Aorta (tissue), 5 donors: ENCODE measurements around the gene TMEM132D. TPM values are rescaled to one million over a fixed set of nuclear protein-coding genes. Genes with fewer than 3 reads are reported as not detected.

Experiments used
- ATAC-seq: fragments of 200-7000 bp; cut with Tn5 transposase; one replicate; pipeline ENCODE4 v1.9.1; 2022; ENCODE audit warnings: moderate library complexity; ENCODE audit not compliant: low FRiP score
- DNase-seq, 2 donors: peaks; one replicate each; pipeline ENCODE4 v3.0.0-alpha.2; 2020
- H3K27ac ChIP-seq, 2 donors: one replicate each; pipeline ENCODE4 v1.5.1; 2013; ENCODE audit warnings: low read length in 2 of 2, mild to moderate bottlenecking in 2 of 2, moderate library complexity in 2 of 2, control low read depth in 1 of 2, inconsistent platforms in 1 of 2, low read depth in 1 of 2
- H3K27me3 ChIP-seq, 2 donors: one replicate each; pipeline ENCODE4 v1.6.1; 2013; ENCODE audit warnings: control low read depth in 1 of 2, low read length in 1 of 2, mild to moderate bottlenecking in 1 of 2, moderate library complexity in 1 of 2; ENCODE audit not compliant: insufficient read depth in 2 of 2, control insufficient read depth in 1 of 2
- H3K36me3 ChIP-seq, 2 donors: one replicate each; pipeline ENCODE4 v1.6.1; 2013; ENCODE audit warnings: control low read depth in 1 of 2, low read length in 1 of 2, mild to moderate bottlenecking in 1 of 2; ENCODE audit not compliant: insufficient read depth in 2 of 2, control insufficient read depth in 1 of 2
- H3K4me1 ChIP-seq, 2 donors: one replicate each; pipeline ENCODE4 v1.6.1; 2013; ENCODE audit warnings: low read length in 2 of 2, control low read depth in 1 of 2, mild to moderate bottlenecking in 1 of 2, moderate library complexity in 1 of 2; ENCODE audit not compliant: insufficient read depth in 2 of 2, control insufficient read depth in 1 of 2
- H3K4me3 ChIP-seq, 2 donors: one replicate each; pipeline ENCODE4 v1.5.1; 2013; ENCODE audit warnings: low read length in 2 of 2, control low read depth in 1 of 2, mild to moderate bottlenecking in 1 of 2
- H3K9me3 ChIP-seq: one replicate; pipeline ENCODE4 v1.6.1; 2013; ENCODE audit warnings: mild to moderate bottlenecking, low read length; ENCODE audit not compliant: control insufficient read depth
- WGBS, 2 donors: extraction: QIAGEN DNeasy Blood & Tissue Kit; methylation state at CpG; one replicate each; pipeline ENCODE4 v1.1.7; 2013; 5-methylcytosine and 5-hydroxymethylcytosine counted together
- intact Hi-C, 2 donors: fragments of 100-400 bp; cut with DNase I; formaldehyde crosslinking; loops; one replicate each; pipeline versions ENCODE4 v1.14.2 to v1.15.0; 2022
- polyA plus RNA-seq, 2 donors: library from polyadenylated mRNA; stranded (reverse); fragments of 200-250 nt; gene quantifications; one replicate each; pipeline ENCODE4 v1.2.3, GENCODE V29; 2013
- total RNA-seq, 2 donors: library from RNA; stranded (reverse); fragmentation: NEBNext Ultra II Directional; extraction: Animal tissue kit (Norgen Biotek cat#: 25700); gene quantifications; one replicate each; pipeline ENCODE4 v1.2.1, GENCODE V29; 2021
- donor health status: healthy with polysubstance abuse.
- donor health status: Bipolar disorder and iron deficiency.
- donor health status: DM: no; HTN: no; CAD: no.
- donor health status: DM: no; HTN: no; CAD: no.
- donor health status: DM: yes; HTN: yes; CAD: no.

TMEM132D gene
- total and polyA plus RNA-seq, 4 donors, result not detected

- Histone ChIP-seq H3K27me3 (no peaks in the 10 kb centered on the region), H3K4me1 (no peaks in the 10 kb centered on the region), H3K4me3 (no peak overlapping the region), H3K9me3 (peaks cover under 1% of the 10 kb centered on the region), H3K36me3 (no peaks in the 10 kb centered on the region), H3K27ac (no peak overlapping the region)
- ATAC-seq, result no peak
- intact Hi-C loops, result no loop called here
- 73 to 83% methylated on average over 5 of the region's 5 CpGs for WGBS, 2 donors
- DNase-seq, result no peak
These were observed 323.9 kb downstream of the TMEM132D start for GRCh38 chr12:129579879-129580278.

GRCh38 chr12:129571901-129572494 is 331.8 kb downstream of the TMEM132D start:
- Histone ChIP-seq H3K36me3 (no peaks in the 10 kb centered on the region), H3K4me3 (no peak overlapping the region), H3K4me1 (no peaks in the 10 kb centered on the region), H3K9me3 (peaks cover 3% of the 10 kb centered on the region), H3K27me3 (no peaks in the 10 kb centered on the region), H3K27ac (no peak overlapping the region)
- DNase-seq (no peak), ATAC-seq (no peak)
- WGBS, 2 donors, result 85% methylated on average over 16 to 17 of the region's 17 CpGs
- intact Hi-C loops, result no loop called here

GRCh38 chr12:129570796-129571400 is 332.9 kb downstream of the TMEM132D start:
- ATAC-seq, result no peak
- H3K36me3 ChIP-seq, result no peaks in the 10 kb centered on the region
- DNase-seq, result no peak
- H3K4me3 ChIP-seq, result no peak overlapping the region
- intact Hi-C loops, result no loop called here
- no peaks in the 10 kb centered on the region for H3K4me1 ChIP-seq
- H3K27ac ChIP-seq, result no peak overlapping the region
- peaks cover 3% of the 10 kb centered on the region for H3K9me3 ChIP-seq
- no peaks in the 10 kb centered on the region for H3K27me3 ChIP-seq
- 69 to 71% methylated on average over 12 of the region's 12 CpGs for WGBS, 2 donors

GRCh38 chr12:129566800-129567199 is 337.0 kb downstream of the TMEM132D start:
- Histone ChIP-seq H3K27ac (no peak overlapping the region), H3K27me3 (no peaks in the 10 kb centered on the region), H3K36me3 (no peaks in the 10 kb centered on the region), H3K4me1 (no peaks in the 10 kb centered on the region), H3K9me3 (no peaks in the 10 kb centered on the region), H3K4me3 (no peak overlapping the region)
- intact Hi-C loops, result no loop called here
- ATAC-seq, result no peak
- WGBS, 2 donors, result 73 to 74% methylated on average over 5 of the region's 5 CpGs
- no peak for DNase-seq

GRCh38 chr12:129564768-129565167 is 339.1 kb downstream of the TMEM132D start:
- Histone ChIP-seq H3K4me1 (no peaks in the 10 kb centered on the region), H3K27me3 (no peaks in the 10 kb centered on the region), H3K36me3 (no peaks in the 10 kb centered on the region), H3K9me3 (no peaks in the 10 kb centered on the region), H3K27ac (no peak overlapping the region), H3K4me3 (no peak overlapping the region)
- intact Hi-C loops, result no loop called here
- 82 to 84% methylated on average over 2 of the region's 2 CpGs for WGBS, 2 donors
- no peak for DNase-seq
- no peak for ATAC-seq

GRCh38 chr12:129563266-129563665 is 340.6 kb downstream of the TMEM132D start:
- WGBS, 2 donors, result 71 to 72% methylated on average over 2 of the region's 2 CpGs
- Histone ChIP-seq H3K9me3 (no peaks in the 10 kb centered on the region), H3K36me3 (no peaks in the 10 kb centered on the region), H3K4me3 (no peak overlapping the region), H3K27me3 (no peaks in the 10 kb centered on the region), H3K27ac (no peak overlapping the region), H3K4me1 (no peaks in the 10 kb centered on the region)
- intact Hi-C loops, result no loop called here
- ATAC-seq (no peak), DNase-seq (no peak)

- intact Hi-C loops, result no loop called here
- no peaks in the 10 kb centered on the region for H3K27me3 ChIP-seq
- H3K9me3 ChIP-seq, result peaks cover 2% of the 10 kb centered on the region
- H3K27ac ChIP-seq, result no peak overlapping the region
- H3K36me3 ChIP-seq, result no peaks in the 10 kb centered on the region
- H3K4me3 ChIP-seq, result no peak overlapping the region
- WGBS, 2 donors, result 53 to 66% methylated on average over 2 of the region's 2 CpGs
- ATAC-seq (no peak), DNase-seq (no peak)
- no peaks in the 10 kb centered on the region for H3K4me1 ChIP-seq
These were observed 342.5 kb downstream of the TMEM132D start for GRCh38 chr12:129561304-129561703.

- H3K9me3 ChIP-seq, result peaks cover 5% of the 10 kb centered on the region
- no peaks in the 10 kb centered on the region for H3K27me3 ChIP-seq
- WGBS, 2 donors, result 66 to 68% methylated on average over 4 of the region's 4 CpGs
These were observed 344.0 kb downstream of the TMEM132D start for GRCh38 chr12:129559776-129560175.

GRCh38 chr12:129558036-129558435 is 345.8 kb downstream of the TMEM132D start:
- H3K4me3 ChIP-seq, result no peak overlapping the region
- peaks cover 6% of the 10 kb centered on the region for H3K9me3 ChIP-seq
- H3K36me3 ChIP-seq, result no peaks in the 10 kb centered on the region
- ATAC-seq, result no peak
- intact Hi-C loops, result no loop called here
- H3K4me1 ChIP-seq, result no peaks in the 10 kb centered on the region
- DNase-seq, result no peak
- H3K27ac ChIP-seq, result no peak overlapping the region
- WGBS, 2 donors, result 43 to 51% methylated on average over 2 of the region's 2 CpGs
- H3K27me3 ChIP-seq, result no peaks in the 10 kb centered on the region

More at GRCh38 chr12:129559776-129560175, 344.0 kb downstream of the TMEM132D start:
- intact Hi-C loops, result no loop called here
- H3K4me3 ChIP-seq, result no peak overlapping the region
- no peaks in the 10 kb centered on the region for H3K4me1 ChIP-seq
- DNase-seq, result no peak
- H3K27ac ChIP-seq, result no peak overlapping the region
- ATAC-seq, result no peak
- no peaks in the 10 kb centered on the region for H3K36me3 ChIP-seq
